Astrocyte of the spinal cord (primary cell): ENCODE measurements around the gene CCDC71L.

Source experiments
- DNase-seq: peaks from one replicate; pipeline ENCODE4 v3.0.0; 2011; ENCODE audit warnings: low read depth, low spot score
- H3K4me3 ChIP-seq: 2 replicates; pipeline ENCODE4 v1.5.1; 2011; ENCODE audit warnings: low read depth, mild to moderate bottlenecking, low read length, moderate library complexity
- CTCF ChIP-seq: IDR thresholded peaks from 2 replicates; pipeline ENCODE4 v1.5.1; 2012; ENCODE audit warnings: low read depth, mild to moderate bottlenecking, low read length, inconsistent platforms
- in situ Hi-C: cut with HindIII; loops from 2 replicates; pipeline ENCODE4 v1.10.0; 2017; ENCODE audit warnings: low sequenced_read_pairs

The CCDC71L gene

GRCh38 chr7:106623315-106623660, 37.7 kb downstream of the CCDC71L start:
- H3K4me3 ChIP-seq, result no peak overlapping the region
- in situ Hi-C loops, result no loop called here
- TF ChIP-seq CTCF, result no peak
- DNase-seq, result no peak

GRCh38 chr7:106622654-106623314, 38.2 kb downstream of the CCDC71L start:
- no peak overlapping the region for H3K4me3 ChIP-seq
- in situ Hi-C loops, result no loop called here
- TF ChIP-seq CTCF, result no peak
- DNase-seq, result no peak

- no peak for DNase-seq
- H3K4me3 ChIP-seq, result no peak overlapping the region
- in situ Hi-C loops, result no loop called here
- no peak for TF ChIP-seq CTCF
These were observed 39.4 kb downstream of the CCDC71L start for GRCh38 chr7:106621393-106622132.

- no peak overlapping the region for H3K4me3 ChIP-seq
- DNase-seq, result no peak
- no peak for TF ChIP-seq CTCF
- in situ Hi-C loops, result no loop called here
These were observed 40.3 kb downstream of the CCDC71L start for GRCh38 chr7:106620676-106621075.

- no peak for TF ChIP-seq CTCF
- no peak for DNase-seq
- in situ Hi-C loops, result no loop called here
- H3K4me3 ChIP-seq, result no peak overlapping the region
These were observed 40.9 kb downstream of the CCDC71L start for GRCh38 chr7:106620034-106620433.

GRCh38 chr7:106619213-106619612, 41.7 kb downstream of the CCDC71L start:
- DNase-seq, result no peak
- in situ Hi-C loops, result no loop called here
- no peak for TF ChIP-seq CTCF
- H3K4me3 ChIP-seq, result no peak overlapping the region
